GM06990 (cell line): ENCODE measurements around the gene CADM4.

ENCODE experiments used
- DNase-seq: peaks from one replicate; pipeline ENCODE4 v3.0.0-alpha.2; 2011; ENCODE audit not compliant: insufficient read length; ENCODE audit errors: extremely low read depth
- H3K27me3 ChIP-seq: replicated peaks from 2 replicates; pipeline ENCODE4 v1.6.0; 2011; ENCODE audit warnings: low read length; ENCODE audit not compliant: control insufficient read depth, insufficient read depth
- H3K36me3 ChIP-seq: 2 replicates; pipeline ENCODE4 v1.5.1; 2011; ENCODE audit warnings: low read length; ENCODE audit not compliant: control insufficient read depth, insufficient read depth
- H3K4me3 ChIP-seq: replicated peaks from 2 replicates; pipeline ENCODE4 v1.5.1; 2011; ENCODE audit warnings: low read depth, mild to moderate bottlenecking, control low read depth, low read length
- CTCF ChIP-seq: IDR thresholded peaks from 2 replicates; pipeline ENCODE4 v1.5.1; 2011; ENCODE audit warnings: low read length, control low read depth, mild to moderate bottlenecking, inconsistent platforms; ENCODE audit not compliant: insufficient read depth, poor library complexity, severe bottlenecking

CADM4 gene

DNA sequence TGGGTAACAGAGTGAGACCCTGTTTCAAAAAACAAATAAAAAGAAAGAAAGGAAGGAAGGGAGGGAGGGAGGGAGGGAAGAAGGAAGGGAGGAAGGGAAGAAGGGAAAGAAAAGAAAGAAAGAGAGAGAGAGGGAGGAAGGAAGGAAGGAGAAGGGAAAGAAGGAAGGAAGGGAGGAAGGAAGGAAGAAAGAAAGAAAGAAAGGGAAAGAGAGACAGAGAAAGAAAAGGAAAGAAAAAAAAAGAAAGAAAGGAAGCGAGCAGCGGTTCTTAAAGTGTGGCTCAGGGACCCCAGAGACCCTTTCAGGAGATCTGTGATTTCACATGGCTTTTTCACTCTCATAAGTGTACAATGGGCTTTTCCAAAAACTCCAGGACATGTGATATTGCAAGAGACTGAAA, 9.9 kb upstream of the CADM4 start:
- H3K4me3 ChIP-seq: no peak overlapping the region
- no peaks in the 10 kb centered on the region for H3K36me3 ChIP-seq
- H3K27me3 ChIP-seq: no peaks in the 10 kb centered on the region
- DNase-seq: no peak
- no peak for TF ChIP-seq CTCF

GRCh38 chr19:43648633-43649032, 9.0 kb upstream of the CADM4 start:
- Histone ChIP-seq H3K4me3 (no peak overlapping the region), H3K36me3 (no peaks in the 10 kb centered on the region), H3K27me3 (no peaks in the 10 kb centered on the region)
- no peak for DNase-seq
- TF ChIP-seq CTCF: no peak

DNA sequence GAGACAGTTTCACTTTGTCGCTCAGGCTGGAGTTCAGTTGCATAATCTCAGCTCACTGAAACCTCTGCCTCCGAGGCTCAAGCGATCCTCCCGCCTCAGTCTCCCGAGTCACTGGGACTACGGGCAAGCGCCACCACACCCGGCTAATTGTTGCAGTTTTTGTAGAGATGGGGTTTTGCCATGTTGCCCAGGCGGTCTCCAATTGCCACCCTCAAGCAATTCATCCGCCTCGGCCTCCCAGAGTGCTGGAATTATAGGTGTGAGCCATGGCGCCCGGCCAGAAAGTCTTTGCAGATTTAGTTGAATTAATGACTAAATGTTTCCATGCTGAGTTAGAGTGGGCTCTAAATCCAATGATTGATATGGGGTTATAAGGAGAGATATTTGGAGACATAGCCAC, 4.5 kb upstream of the CADM4 start:
- Histone ChIP-seq H3K36me3 (no peaks in the 10 kb centered on the region), H3K4me3 (no peak overlapping the region), H3K27me3 (no peaks in the 10 kb centered on the region; the same call in 1 of the 2 replicates)
- TF ChIP-seq CTCF: no peak
- no peak for DNase-seq

DNA sequence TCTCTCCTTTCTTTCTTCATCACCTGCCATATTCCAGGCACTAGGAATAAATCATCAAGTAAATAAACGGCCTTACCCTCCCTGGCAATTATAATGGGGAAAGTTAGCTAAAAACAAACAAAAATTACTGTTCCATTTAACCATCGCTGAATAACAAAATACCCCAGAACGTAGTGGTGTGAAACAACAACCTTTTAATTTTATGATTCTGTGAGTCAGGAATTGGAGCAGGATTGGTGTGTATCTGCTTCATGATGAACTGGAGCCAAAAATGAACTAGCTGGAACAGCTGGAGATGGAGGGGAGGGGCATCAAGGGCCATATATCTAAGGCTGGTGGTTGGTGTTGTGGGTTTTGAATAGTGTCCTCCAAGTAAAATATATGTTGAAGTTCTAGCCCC, 3.7 kb upstream of the CADM4 start:
- H3K36me3 ChIP-seq: no peaks in the 10 kb centered on the region
- TF ChIP-seq CTCF: no peak
- no peak overlapping the region for H3K4me3 ChIP-seq
- H3K27me3 ChIP-seq: peaks cover 3% of the 10 kb centered on the region
- DNase-seq: no peak

DNA sequence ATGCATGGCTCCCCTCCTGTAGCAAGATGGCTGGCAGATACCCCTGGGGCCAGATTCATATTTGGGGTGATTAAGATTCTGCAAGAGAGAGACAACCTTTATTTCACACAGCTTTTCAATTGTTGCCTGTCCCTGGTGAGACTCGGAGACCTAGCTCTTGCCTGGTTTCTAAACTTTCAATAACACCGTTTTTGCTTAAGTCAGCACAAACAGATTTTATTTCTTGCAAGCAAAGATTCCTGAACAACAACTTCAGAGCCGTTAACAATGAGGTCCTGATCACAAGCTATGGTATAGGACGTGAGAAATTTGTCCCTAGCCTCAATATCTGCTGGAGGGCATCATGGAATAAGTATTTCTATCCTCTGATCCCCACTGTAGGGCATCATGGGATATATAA, 2.9 kb upstream of the CADM4 start:
- no peak for TF ChIP-seq CTCF
- Histone ChIP-seq H3K36me3 (no peaks in the 10 kb centered on the region), H3K27me3 (peaks cover 6% of the 10 kb centered on the region), H3K4me3 (no peak overlapping the region)
- DNase-seq: no peak

DNA sequence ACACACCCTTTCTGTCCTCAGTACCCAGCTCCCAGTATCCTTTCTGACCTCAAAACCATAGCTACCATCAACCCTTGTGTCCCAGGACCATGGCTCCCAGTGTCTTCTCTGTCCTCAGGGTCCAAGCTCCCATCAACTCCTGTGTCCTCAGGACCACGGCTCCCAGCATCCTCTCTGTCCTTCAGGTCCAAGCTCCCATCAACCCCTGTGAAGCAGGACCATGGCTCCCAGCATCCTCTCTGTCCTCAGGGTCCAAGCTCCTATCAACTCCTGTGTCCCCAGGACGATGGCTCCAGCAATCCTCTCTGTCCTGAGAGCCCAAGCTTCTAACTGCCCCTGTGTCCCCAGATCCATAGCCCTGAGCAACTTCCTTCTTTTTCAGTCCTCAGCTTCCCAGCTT, 1.7 kb upstream of the CADM4 start:
- Histone ChIP-seq H3K27me3 (peaks cover 8% of the 10 kb centered on the region), H3K36me3 (no peaks in the 10 kb centered on the region), H3K4me3 (no peak overlapping the region)
- TF ChIP-seq CTCF: no peak
- DNase-seq: no peak
